K562 (cell line): Measurements from ENCODE around the gene VWA3A. TPM values are rescaled to one million over a fixed set of nuclear protein-coding genes. Genes with fewer than 3 reads are reported as not detected.
"Not testable (repeated sequence)": the region's sequence is repeated elsewhere in the genome, so short reads cannot be mapped to it uniquely, and the experiment has no call there.

Source experiments
- ATAC-seq: fragments of 200-7000 bp; cut with Tn5 transposase; 3 replicates; pipeline ENCODE4 v1.9.1; 2020; ENCODE audit warnings: moderate library complexity
- BruUV-seq: library from RNA; stranded (reverse); fragments of 400-500 nt; replicated peaks from 2 replicates; lab custom pipeline; 2021; lab: Mats Ljungman, UMichigan
- CTCF ChIA-PET: fragments of 300-600 bp; formaldehyde crosslinking; extraction: SDS; loops from one replicate; lab custom pipeline; 2021; ENCODE audit warnings: low intra/inter-chr PET ratio; lab: Yijun Ruan, JAX
- POLR2A ChIA-PET: fragments of 300-600, 350-650 bp; sonication (Branson Sonifier 250); formaldehyde crosslinking; extraction: SDS; loops from one replicate; lab custom pipeline; 2021; ENCODE audit warnings: antibody characterized with exemption, inconsistent platforms; lab: Yijun Ruan, JAX
- DNase-seq, 4 experiments: peaks; one replicate each; pipeline versions ENCODE4 v3.0.0 to v3.0.0-alpha.2; 2011 to 2018; ENCODE audit warnings: low spot score in 3 of 4, mixed read lengths in 3 of 4; ENCODE audit errors: extremely low read depth in 1 of 4
- FAIRE-seq: peaks from 2 replicates; lab custom pipeline; 2011; peaks lifted over from hg19 to GRCh38; lab: Jason Lieb, UNC
- H2AFZ ChIP-seq: 2 replicates; pipeline ENCODE4 v1.6.0; 2011; ENCODE audit warnings: low read depth, low read length, control low read depth, inconsistent platforms
- H3K27ac ChIP-seq: fragments of 200-600 bp; 3 replicates; pipeline ENCODE4 v1.8.0; 2011; ENCODE audit warnings: low read depth, mild to moderate bottlenecking, control low read depth, inconsistent platforms, low read length, moderate library complexity, mixed read lengths; ENCODE audit errors: extremely low read depth
- H3K27me3 ChIP-seq, 2 experiments: fragments of 300-600 bp in 1 of 2; 2 replicates in 1 of 2; 3 replicates in 1 of 2; pipeline versions ENCODE4 v1.6.0 to v1.8.0; 2011; ENCODE audit warnings: inconsistent platforms in 2 of 2, low read length in 2 of 2, mild to moderate bottlenecking in 1 of 2, mixed read lengths in 1 of 2, moderate library complexity in 1 of 2; ENCODE audit not compliant: control insufficient read depth in 2 of 2, insufficient read depth in 2 of 2
- H3K36me3 ChIP-seq: fragments of 300-600 bp; 3 replicates; pipeline ENCODE4 v1.8.0; 2011; ENCODE audit warnings: mild to moderate bottlenecking, low read length, inconsistent platforms; ENCODE audit not compliant: control insufficient read depth, insufficient read depth
- H3K4me1 ChIP-seq, 2 experiments: fragments of 200-600 bp in 1 of 2; replicated peaks in 1 of 2; 2 replicates in 1 of 2; 3 replicates in 1 of 2; pipeline versions ENCODE4 v1.5.1 to v1.8.0; 2011; ENCODE audit warnings: inconsistent platforms in 2 of 2, low read length in 2 of 2, mild to moderate bottlenecking in 1 of 2, mixed read lengths in 1 of 2, moderate library complexity in 1 of 2; ENCODE audit not compliant: control insufficient read depth in 2 of 2, insufficient read depth in 2 of 2
- H3K4me2 ChIP-seq: 2 replicates; pipeline ENCODE4 v1.6.1; 2011; ENCODE audit warnings: low read length, control low read depth, inconsistent platforms, mixed read lengths; ENCODE audit not compliant: insufficient read depth
- H3K4me3 ChIP-seq: fragments of 200-600 bp; sonication (generic), shearing (Covaris generic); 2 replicates; pipeline ENCODE4 v1.5.1; 2016; ENCODE audit warnings: control low read depth, inconsistent platforms
- H3K79me2 ChIP-seq: fragments of 200-600 bp; 3 replicates; pipeline ENCODE4 v1.8.0; 2011; ENCODE audit warnings: low read length, inconsistent platforms; ENCODE audit not compliant: control insufficient read depth, insufficient read depth
- H3K9ac ChIP-seq, 2 experiments: 2 replicates each; pipeline versions ENCODE4 v1.6.0 to v1.6.1; 2011; ENCODE audit warnings: low read depth in 2 of 2, low read length in 2 of 2, control low read depth in 1 of 2, inconsistent platforms in 1 of 2, mild to moderate bottlenecking in 1 of 2, mixed read lengths in 1 of 2; ENCODE audit not compliant: insufficient read depth in 1 of 2
- H3K9me1 ChIP-seq: one replicate; pipeline ENCODE4 v1.6.0; 2011; ENCODE audit warnings: inconsistent platforms, mild to moderate bottlenecking, low read length, moderate library complexity; ENCODE audit not compliant: control insufficient read depth, insufficient read depth
- H3K9me3 ChIP-seq: replicated peaks from 2 replicates; pipeline ENCODE4 v1.5.1; 2011; ENCODE audit warnings: low read depth, low read length, inconsistent platforms; ENCODE audit not compliant: control insufficient read depth, insufficient read depth
- H4K20me1 ChIP-seq: replicated peaks from 2 replicates; pipeline ENCODE4 v1.6.1; 2011; ENCODE audit warnings: low read length, inconsistent platforms, mixed read lengths; ENCODE audit not compliant: control insufficient read depth, insufficient read depth
- VEZF1 ChIP-seq: fragments of 200-800 bp; sonication (Bioruptor generic); IDR thresholded peaks from 2 replicates; pipeline ENCODE4 v1.6.1; 2017; ENCODE audit warnings: missing genetic modification characterization, missing compliant biosample characterization
- WGBS: fragments of 100-300 bp; shearing (Covaris generic); methylation state at CpG from one replicate; pipeline ENCODE4 v1.1.6; 2016; ENCODE audit warnings: low coverage, mixed read lengths; ENCODE audit not compliant: insufficient coverage; ENCODE audit errors: missing lambda C conversion rate; 5-methylcytosine and 5-hydroxymethylcytosine counted together
- in situ Hi-C: fragments of 300-500 bp; cut with MboI; formaldehyde crosslinking; loops from 4 replicates; pipeline ENCODE4 v1.15.0; 2018; ENCODE audit warnings: inconsistent platforms, mixed read lengths
- intact Hi-C: fragments of 100-400 bp; cut with micrococcal nuclease; formaldehyde crosslinking; loops from 2 replicates; pipeline ENCODE4 v1.14.2; 2022
- polyA plus RNA-seq, 8 experiments: library from polyadenylated mRNA; depleted of rRNA in 4 of 8; stranded (reverse) in 5 of 8; unstranded in 3 of 8; fragments of >200 nt; fragmentation: Nextera tagmentation in 2 of 8; fragmentation: Illumina TruSeq in 1 of 8; extraction: Ambion mirVana in 2 of 8; extraction: Trizol in 1 of 8; gene quantifications; 2 replicates each; pipeline versions ENCODE4 v1.2.1 to v1.2.3, GENCODE V29; 2011 to 2014; ENCODE audit warnings: inconsistent platforms in 1 of 8, missing spikeins in 1 of 8
- total RNA-seq, 7 experiments: library from RNA; depleted of rRNA in 6 of 7; stranded (reverse); fragments of >200 nt in 6 of 7; fragmentation: Illumina TruSeq in 2 of 7; extraction: Trizol in 2 of 7; gene quantifications; 2 replicates each; pipeline versions ENCODE4 v1.2.1 to v1.2.3, GENCODE V29; 2011 to 2021; ENCODE audit warnings: low replicate concordance in 1 of 7

The VWA3A gene
- total and polyA plus RNA-seq, 9 of the 15 experiments (the other 6 are each of a cell fraction or from before 2014, with no cell fraction given), result not detected

DNA sequence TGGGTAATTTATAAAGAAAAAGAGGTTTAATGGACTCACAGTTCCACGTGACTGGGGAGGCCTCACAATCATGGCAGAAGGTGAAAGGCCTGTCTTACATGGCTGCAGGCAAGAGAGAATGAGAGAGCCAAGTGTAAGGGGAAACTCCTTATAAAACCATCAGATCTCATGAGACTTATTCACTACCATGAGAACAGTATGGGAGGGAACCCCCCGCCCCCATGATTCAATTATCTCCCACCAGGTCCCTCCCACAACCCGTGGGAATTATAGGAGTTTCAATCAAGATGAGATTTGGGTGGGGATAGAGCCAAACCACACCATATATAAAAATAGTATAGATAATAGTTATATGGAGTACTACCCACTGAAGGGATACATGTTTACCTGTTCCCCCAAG lies 48.5 kb upstream of the VWA3A start:
- H3K9me3 ChIP-seq, H3K79me2 ChIP-seq, intact Hi-C loops, H3K9ac ChIP-seq, DNase-seq, H2AFZ ChIP-seq, H3K27ac ChIP-seq, FAIRE-seq, POLR2A ChIA-PET, H3K27me3 ChIP-seq, H3K36me3 ChIP-seq, H3K4me1 ChIP-seq, BruUV-seq, CTCF ChIA-PET, H3K4me3 ChIP-seq, H4K20me1 ChIP-seq, H3K4me2 ChIP-seq, H3K9me1 ChIP-seq, ATAC-seq: not testable (repeated sequence)
- in situ Hi-C loops, result loop anchor here (25.0 kb wide), 1 partner anchor 1032 kb away; no protein-coding TSS in a partner anchor
- 42% methylated on average over 3 of the region's 3 CpGs for WGBS

- CTCF ChIA-PET, H3K79me2 ChIP-seq, H3K9ac ChIP-seq, POLR2A ChIA-PET, H3K9me1 ChIP-seq, FAIRE-seq, H4K20me1 ChIP-seq, H3K4me1 ChIP-seq, DNase-seq, H3K36me3 ChIP-seq, H3K27me3 ChIP-seq, H3K4me3 ChIP-seq, H3K9me3 ChIP-seq, ATAC-seq, intact Hi-C loops, BruUV-seq: not testable (repeated sequence)
- Histone ChIP-seq H3K27ac (0 out of 3 replicates have a peak overlapping the region, but pooled peaks have one; percentile 16), H3K4me2 (peak overlapping the region; percentile 23; the same call in 1 of the 2 replicates), H2AFZ (peak overlapping the region; percentile 61)
- in situ Hi-C loops, result loop anchor here (25.0 kb wide), 1 partner anchor 1034 kb away; no protein-coding TSS in a partner anchor
- peak; percentile 57 for TF ChIP-seq VEZF1 (CRISPR knock-in tag)
- WGBS, result 21% methylated on average over 5 of the region's 5 CpGs
These were observed 46.5 kb upstream of the VWA3A start for GRCh38 chr16:22045888-22046287.
